ENCODE measurements around the gene SLC7A8.

SLC7A8 gene

DNA sequence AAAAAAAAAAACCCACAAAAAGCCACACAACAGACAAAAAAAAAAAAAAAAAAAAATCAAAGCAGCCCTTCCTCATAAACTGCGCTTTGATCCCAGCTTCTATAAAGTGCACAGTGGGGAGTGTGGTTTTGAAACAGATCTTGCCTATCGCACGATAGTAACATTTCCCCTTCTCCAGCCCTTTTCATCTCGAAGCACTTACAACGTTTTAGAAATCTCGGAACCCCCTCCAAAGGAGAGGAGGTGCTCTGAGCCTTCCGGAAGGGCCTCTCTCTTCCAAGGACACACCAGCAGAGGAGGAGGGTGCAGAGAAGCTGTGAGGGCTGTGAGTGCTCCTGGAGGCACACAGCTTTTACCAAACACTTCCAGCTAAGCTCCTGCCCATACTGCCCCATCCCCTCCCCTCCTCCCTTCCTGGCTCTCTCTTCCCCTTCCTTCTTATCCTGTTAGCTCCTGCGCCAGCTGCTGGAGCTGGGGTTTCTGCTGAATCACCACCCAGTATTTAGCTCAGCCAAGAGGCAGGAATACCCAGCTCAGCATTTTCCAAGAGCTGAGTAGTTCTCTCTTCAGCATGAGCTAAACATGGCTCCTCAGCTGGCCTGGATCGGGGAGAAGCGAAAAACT, 28.4 kb downstream of the SLC7A8 start:
- no peak for DNase-seq

DNA sequence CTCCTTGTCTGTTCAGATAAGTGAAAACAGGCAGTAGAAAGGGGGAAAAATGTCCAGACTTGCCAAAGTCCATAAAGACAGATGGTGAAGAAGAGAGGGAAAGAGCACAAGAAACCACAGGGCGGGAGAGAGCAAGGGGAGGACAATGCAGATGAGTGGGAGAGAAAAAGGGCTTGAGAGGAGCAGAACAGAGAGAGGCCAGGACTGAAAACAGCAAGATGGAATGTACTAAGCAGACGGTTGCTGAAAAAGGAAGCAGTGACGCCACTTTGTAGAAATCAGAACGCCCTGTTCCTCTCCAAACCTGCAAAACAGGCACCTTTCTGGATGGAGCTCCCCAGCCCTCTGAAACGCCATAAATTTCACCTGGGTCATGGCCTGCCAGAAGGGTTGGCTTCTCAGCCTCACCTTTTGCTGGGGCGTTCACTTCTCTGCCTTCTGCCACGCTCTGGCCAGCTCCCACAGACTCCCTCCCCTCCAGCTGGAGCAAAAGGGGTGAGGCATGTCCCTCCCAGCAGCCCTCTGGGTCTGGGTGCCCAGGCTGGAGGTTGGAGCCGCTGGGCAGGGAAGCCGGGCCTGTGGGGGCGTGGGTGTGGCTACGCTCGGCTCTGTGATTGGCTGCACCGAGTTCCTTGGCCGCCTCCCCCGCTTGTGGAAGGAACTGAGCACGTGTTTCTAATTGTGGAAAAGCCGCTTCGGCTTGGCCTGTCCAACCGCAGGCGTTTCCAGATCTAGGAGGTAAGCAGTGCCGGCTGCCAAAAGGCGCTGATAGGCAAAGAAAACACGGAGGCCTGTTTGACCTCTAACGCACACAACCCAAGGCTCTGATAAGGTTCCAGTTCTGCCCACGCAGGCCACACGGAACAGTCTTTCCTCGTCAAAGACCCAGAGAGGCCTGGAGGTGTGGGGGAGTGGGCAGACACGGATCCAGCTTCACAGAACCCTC, 29.3 kb downstream of the SLC7A8 start:
- no peak for DNase-seq

DNA sequence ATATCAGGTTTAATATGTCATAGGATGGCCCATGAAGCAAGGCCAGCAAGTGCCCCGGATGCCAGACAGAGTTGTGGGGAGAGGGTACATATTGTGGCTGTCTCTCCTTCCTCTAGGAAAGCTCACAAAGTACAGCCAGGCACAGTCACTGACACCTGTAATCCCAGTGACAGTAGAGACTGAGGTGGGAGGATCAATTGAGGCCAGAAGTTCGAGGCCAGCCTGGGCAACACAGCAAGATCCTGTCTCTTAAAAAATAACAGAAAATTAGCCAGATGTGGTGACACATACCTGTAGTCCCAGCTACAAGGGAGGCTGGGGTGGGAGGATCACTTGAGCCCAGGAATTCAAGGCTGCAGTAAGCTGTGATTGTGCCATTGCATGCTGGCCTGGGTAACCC, 32.1 kb downstream of the SLC7A8 start:
- DNase-seq = no peak

DNA sequence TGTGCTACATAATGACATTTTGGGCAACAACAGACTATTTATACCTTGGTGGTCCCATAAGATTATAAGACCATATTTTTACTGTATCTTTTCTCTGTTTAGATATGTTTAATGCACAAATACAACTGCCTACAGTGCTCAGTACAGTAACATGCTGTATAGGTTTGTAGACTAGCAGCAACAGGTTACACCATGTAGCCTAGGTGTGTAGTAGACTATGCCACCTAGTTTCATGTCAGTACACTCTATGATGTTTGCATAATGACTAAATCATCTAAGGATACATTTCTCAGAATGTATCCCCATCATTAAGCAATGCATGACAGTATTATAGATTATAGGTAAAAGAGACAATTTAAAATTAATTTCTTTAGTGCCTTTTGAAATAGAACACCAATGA, 33.7 kb downstream of the SLC7A8 start:
- DNase-seq = no peak

DNA sequence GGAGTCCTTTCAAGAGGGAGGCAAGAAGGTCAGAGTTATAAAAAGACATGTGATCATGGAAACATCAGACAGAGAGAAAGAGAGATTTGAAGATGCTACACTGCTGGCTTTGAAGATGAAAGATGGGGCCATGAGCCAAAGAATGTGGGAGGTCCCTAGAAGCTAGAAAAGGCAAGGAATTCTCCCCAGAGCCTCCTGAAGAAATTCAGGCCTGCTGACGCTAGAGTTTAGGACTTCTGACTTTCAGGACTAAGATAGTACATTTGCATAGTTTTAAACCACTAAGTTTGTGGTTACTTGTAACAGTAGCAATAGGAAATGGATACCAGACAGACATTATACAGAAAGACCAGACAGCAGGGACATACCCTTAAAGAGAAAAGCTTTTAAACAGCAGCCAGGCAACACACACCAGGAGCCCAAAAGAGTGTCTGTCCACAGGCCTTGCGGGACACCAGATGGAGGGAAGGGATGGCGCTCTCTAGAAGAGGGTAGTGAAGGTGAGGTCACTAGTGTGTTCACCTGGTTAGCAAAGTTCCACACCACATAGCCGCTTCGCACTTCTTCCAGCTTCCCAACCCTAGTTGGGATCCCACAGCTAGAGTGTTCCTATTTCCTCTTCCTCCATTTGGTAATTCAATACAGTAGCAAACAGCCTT, 34.7 kb downstream of the SLC7A8 start:
- DNase-seq = no peak

DNA sequence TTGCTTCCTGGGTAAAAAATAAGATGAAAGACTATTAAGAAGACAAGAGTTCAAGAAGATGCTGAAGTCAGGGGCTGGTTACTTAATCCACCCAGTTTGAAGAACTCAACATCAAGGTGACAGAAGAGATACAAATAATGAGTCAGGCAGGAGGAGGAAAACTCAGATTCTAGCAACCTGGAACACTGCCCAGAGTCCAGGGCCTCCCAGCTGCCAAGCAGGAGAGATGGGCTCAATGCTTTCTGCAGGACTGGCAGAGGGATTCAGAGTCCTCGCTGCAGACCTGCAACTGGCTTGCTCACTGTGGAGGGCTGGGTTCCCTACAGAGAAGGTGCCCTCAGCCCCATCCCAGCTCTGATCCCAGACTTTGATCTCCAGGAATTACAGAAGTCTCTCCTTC, 35.8 kb downstream of the SLC7A8 start:
- no peak for DNase-seq

DNA sequence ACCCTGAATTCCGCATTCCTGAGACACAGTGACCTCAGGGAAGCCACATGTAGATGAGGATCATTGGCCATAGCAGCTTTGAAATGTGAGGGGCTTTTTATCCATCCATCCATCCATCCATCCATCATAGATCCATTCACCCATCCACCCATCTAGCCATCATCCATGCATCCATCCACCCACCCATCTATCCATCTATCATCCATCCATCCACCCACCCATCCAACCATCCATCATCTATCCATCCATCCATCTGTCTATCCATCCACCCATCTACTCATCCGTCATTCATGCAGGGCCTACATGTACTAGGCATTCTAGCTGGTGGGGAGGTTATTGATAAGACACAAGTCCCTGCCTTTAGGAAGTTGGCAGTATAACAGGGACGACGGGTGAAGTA, 36.5 kb downstream of the SLC7A8 start:
- no peak for DNase-seq

DNA sequence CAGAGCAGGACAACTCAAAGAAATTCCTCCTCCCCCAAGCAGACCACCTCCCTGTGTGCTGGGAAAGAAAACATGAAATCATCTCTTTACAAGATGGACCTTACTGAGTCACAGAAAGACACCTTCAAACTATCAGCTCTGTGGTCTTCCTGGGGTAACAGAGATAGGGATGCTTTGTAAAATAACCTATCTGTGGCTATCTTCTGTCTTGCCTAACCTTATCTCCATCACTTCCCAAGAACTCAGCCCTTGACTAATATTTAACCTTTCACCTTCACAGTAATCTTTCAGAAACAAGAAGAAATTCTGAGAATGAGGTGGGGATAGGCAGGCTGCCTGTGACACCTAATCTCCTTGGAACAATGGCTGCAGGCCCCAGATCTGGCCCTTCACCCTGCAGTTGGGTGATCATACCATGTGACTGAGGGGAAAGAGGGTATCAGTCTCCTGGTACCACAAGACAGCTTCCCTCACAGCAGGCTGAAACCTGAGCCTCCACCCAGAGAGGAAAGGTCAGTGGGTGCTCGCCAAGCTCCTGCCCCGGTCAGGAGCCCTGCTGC, 37.0 kb downstream of the SLC7A8 start:
- DNase-seq = no peak

DNA sequence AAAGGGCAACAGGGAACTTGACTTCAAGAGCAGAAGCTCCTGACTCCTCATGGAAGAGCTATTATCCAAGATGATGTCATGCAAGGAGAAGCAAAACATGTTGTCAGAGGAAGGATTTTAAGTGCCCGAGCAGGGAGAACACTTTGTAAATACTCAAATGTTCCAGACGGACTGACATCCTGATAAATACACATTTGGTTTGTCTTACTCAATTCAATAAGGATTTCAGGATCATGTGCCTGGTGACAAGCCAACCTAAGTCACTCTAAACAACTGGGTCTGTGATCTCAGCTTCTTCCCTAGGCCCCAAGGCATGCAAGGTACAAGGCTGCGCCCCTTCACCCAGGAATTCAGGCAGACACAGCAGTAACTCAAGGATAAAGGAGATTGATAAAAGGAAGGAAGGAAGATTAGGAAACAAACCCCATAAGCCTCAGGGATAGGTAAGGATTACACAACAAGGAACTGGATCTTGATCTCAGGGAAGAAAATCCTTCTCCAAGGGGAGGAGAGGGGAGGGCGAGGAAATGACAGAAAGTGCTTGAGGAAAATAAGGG, 37.6 kb downstream of the SLC7A8 start:
- DNase-seq = no peak

DNA sequence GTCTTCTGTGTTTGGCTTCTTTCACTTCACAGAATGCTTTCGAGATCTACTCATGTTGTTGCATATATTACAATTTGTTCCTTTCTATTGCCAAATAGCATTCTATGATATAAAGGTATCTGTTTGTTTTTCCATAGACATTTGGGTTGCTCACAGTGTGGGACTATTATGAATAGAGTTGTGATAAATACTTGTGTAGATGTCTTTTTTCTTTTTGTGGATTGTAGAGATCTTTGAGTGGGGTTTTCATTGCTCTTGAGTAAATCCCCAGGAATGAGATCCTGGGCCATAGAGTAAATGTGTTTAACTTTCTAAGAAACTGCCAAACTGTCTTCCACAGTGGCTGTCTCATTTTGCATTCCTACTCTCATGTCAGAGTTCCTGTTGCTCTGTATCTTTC, 39.5 kb downstream of the SLC7A8 start:
- DNase-seq = no peak

DNA sequence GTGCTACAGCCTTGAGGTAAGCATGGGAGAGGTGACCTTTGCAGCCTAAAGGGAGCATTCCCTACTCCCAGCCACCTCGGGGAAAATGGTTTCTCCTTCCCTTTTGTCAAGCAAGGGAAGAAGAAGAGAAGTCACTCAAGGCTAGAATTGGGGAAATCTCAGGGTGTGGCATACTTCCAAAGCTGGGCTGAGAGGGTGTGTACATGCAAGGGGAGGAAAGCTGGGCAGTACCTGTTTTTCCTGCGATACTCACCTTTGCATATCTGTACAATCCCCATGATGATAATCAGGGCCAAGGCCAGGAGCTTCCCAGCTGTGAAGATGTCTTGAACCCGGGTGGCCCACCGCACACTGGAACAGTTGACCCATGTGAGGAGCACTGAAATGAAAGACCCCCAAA, 40.6 kb downstream of the SLC7A8 start:
- no peak for DNase-seq

DNA sequence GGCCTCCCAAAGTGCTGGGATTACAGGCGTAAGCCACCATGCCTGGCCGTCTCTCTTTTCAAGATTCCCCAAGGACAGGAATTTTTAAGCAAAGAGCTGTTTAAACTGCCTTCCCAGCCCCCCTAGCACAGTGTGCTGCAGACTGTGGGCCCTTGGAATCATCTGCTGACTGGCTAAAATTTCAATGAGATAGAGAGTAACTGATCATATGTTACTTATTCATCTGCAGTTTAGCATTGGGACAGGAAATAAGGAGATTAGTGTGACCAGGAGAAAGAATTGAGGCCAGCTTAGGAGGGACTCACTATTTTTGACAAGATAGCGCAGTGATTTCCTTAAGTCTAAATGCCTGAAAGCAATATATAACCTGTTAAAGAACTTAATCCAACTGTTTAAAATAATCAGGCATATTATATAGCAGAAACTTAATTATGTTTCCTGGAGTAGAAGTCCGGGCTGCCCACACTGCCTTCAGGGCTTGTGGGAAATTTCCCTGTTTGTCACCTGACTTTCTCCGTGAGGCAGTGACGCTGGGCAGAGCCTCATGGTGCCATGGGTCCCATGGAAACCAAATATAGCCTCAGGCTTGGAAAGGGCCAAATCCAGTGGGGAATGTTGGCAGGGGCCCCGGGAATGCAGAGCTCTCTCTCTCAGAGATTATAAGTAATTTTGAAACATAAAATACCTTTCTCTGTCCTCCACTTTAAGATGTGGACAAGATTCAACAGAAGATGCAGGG, 41.6 kb downstream of the SLC7A8 start:
- DNase-seq = no peak

DNA sequence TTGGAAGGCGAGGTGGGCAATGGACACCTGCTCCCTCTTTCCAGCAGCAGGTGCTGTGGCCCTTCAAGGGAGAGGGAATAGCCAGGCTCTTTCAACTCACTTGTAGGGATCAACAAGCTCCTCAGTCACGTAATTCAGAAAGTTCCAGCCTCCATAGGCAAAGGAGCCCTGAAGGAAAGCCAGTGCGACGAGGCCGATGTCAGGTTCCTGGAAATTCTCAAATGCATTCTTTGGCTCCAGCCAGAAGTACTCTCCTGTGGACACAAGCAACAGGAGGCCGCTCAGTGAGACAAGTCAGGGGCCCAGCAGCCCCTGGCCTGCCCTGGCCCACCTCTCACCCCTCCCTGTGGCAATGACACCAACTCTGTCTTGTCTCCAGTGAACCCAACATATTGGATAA, 43.1 kb downstream of the SLC7A8 start:
- no peak for DNase-seq

DNA sequence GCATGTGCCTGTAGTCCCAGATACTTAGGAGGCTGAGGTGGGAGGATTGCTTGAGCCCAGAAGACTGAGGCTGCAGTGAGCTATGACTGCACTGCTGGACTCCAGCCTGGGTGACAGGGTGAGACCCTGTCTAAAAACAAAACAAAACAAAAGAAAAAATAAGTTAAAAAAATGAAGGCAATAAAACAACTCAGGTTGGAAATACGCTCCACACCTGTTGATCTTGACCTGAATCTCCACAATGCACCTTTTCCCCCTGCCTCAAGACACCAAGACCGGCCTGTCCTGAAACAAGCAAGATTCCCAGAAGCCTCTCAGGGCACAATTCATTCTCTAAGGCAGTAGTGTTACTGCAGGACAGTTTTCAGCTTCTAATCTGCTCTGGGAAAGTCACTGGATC, 43.6 kb downstream of the SLC7A8 start:
- no peak for DNase-seq

DNA sequence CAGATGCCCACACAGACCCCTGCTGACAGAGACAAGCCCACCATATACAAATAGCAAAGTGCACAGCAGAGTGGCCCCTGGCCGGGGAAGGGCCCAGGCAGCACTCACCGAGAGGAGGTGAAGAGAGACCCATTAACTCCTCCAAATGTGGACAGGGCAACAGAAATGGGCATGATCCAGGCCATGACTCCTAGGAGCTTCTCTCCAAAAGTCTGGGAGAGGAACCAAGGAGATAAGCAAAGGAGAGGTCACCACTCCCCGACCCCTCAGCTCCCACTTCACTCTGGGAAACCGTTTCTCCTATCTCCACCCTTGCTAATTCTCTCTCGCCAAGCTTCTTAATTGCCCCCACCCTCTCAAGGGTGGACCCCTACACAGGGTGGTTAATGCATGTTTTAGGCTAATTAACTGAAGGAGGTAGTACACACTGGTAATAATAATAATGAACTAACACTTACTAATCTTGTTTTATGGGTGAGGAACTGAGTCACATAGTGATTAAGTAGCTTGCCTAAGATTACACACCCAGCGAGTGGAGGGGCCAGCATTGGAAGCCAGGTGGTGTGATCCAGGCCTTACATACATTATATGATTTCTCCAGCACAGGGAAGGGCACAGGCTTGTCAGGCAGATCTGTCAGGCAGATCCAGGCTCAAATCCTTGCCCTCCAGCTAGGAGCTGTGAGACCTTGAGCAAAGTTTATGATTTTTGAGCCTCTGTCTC, 45.5 kb downstream of the SLC7A8 start:
- no peak for DNase-seq

DNA sequence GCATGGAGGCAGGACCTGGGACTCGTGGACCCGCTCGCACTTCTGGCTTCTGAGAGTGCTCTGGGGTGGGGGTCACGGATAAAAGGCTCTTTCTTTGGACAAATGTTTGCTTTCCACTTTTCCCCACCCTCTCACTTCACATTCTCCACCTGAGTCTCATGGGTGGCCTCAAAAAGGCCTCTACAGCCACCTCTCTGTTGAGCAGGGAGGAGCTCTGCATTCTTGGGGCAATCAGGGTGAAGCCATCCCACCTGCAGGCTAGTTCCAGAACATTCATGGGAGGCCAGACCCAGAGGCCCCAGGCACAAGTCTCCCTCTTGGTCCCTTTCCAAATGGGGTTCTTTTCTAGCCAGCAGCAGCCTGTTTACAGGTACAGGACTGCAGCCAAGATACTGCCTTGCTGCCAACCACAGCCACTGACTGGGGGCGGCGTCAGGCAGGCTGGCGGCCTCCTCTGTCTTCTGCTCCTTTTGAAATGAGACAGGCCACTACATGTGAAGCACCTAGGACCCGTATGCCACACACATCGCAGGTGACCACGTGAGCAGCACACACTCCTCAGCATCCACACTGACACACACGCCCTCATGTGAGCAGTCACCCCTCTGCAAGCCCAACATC, 46.2 kb downstream of the SLC7A8 start:
- no peak for DNase-seq

DNA sequence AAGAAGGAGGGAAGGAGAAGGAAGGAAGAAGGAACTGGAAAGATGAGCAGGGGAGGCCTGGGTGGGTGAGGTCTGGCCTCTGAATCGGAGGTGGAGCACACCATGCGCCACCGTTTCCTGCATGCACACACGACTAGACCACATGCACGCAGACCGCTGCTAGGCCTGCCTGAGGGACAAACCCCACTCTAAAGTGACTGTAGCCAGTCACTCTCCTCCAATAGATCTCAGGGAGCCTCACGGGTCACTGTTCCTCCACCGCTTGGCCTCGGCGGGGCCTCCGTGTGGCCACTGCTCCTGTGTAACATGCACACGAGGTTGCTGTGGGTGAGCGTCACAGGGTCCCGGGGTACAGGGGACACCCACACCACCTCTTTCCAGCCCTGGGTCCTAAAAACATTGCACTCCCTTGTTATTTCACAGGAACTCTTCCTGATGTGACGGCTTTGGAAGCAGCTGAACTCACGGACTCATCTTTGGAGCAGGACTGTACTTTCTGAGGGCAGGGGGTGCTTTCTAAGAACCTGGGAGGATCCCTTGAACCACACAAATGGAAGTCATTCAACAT, 46.8 kb downstream of the SLC7A8 start:
- DNase-seq = no peak

DNA sequence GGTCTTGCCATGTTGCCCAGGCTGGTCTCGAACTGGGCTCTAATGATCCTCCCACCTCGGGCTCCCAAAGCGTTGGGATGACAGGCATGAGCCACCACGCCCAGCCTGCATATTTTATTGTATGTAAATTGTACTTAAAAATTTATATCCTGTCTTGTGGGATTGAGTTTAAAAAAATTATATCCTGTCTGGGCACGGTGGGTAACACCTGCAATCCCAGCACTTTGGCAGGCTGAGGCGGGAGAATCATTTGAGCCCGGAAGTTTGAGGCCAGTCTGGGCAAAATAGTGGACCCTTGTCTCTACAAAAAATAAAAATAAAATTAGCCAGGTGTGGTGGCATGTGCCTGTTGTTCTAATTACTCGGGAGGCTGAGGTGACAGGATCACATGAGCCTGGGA, 50.5 kb downstream of the SLC7A8 start:
- no peak for DNase-seq

DNA sequence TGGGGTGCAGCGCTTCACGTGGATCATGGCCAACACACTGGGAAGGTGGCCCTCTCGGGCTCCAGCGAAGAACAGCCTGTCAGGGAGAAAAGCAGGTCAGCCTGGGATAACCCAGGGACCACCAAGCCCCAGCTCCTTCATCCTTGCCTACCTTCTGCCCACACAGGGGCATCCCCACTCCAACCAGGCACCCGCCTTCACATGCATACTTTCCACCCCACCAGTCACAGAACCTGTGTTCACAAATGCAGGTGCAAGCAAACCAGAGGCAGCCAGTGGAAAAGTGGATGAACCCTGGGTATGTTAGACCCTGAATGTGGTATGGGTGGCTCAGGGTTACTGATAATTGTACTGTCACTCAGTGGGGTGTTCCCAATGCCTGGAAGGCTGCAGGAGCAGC, 52.0 kb downstream of the SLC7A8 start:
- no peak for DNase-seq

DNA sequence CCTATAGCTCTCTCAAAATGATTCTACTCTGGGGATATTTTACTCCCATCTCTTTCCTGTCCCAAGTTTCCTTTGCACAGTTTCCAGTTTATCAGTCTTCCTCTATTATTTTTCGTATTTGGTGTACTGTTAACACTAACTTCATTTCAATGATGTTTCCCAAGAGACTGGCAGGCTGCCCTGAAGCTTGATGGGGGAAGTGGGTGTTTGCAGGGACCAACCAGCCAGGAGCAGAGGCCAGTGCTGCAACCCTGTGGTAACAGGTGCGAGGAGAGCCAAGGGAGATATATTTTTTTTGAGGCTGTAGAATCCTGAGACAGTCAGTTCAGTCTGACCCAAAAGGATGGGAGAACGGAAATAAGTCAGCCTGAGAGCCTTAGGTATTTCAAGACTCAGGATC, 52.6 kb downstream of the SLC7A8 start:
- no peak for DNase-seq

DNA sequence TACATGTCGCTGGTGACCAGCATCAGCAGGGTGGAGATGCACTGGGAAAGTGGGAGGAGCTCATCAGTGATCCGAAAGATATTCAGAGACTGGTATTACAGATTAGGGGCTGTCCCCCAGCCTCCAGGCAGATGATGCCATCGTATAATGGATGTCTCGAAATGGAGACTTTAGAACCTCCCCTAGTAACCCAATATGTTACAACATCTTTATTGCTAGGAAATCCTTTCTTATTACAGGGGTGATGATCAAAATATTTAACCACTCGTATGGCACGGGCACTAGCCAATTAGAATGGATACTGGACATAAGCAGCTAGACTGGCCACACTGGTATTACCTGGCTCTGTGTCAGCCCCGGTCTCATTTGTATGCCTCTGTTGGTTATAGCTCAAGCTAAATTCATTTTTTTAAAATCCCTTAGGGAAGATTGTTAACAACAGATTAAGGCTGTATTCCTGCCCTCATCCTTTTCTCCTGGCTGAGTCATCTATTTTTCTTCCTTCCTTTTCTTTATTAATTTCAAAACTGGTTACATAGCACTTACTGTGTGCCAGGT, 53.6 kb downstream of the SLC7A8 start:
- DNase-seq = no peak

Measured in CD4-positive, alpha-beta T cell treated with Interleukin-21 for 1 hour (primary cell).